PFSK-1 (cell line): ENCODE data around the gene MIPEP.

Source experiments
- FOXP2 ChIP-seq: optimal IDR thresholded peaks from 2 replicates; pipeline ENCODE3; 2011; ENCODE audit warnings: borderline replicate concordance, control low read depth, inconsistent platforms; ENCODE audit not compliant: insufficient read depth; ENCODE audit errors: extremely low read length, extremely low read depth
- POLR2AphosphoS5 ChIP-seq: IDR thresholded peaks from 2 replicates; pipeline ENCODE4 v1.6.1; 2012; ENCODE audit warnings: low read depth, mild to moderate bottlenecking, control low read depth, low read length, moderate library complexity
- SIN3A ChIP-seq: IDR thresholded peaks from 2 replicates; pipeline ENCODE4 v1.6.1; 2012; ENCODE audit warnings: mild to moderate bottlenecking, low read length, moderate library complexity, borderline replicate concordance; ENCODE audit not compliant: insufficient read depth
- TAF1 ChIP-seq: IDR thresholded peaks from 2 replicates; pipeline ENCODE4 v1.6.1; 2012; ENCODE audit warnings: low read length, control low read depth, borderline replicate concordance; ENCODE audit not compliant: insufficient read depth
- TF ChIP-seq, protein P1 (sequence below), 2 experiments: IDR thresholded peaks; 2 replicates each; pipeline versions ENCODE4 v1.6.1 to v1.8.0; 2011 to 2012; ENCODE audit warnings: low read depth in 2 of 2, low read length in 2 of 2, control low read depth in 1 of 2, inconsistent platforms in 1 of 2, mild to moderate bottlenecking in 1 of 2, moderate library complexity in 1 of 2; ENCODE audit not compliant: insufficient read depth in 1 of 2

The MIPEP gene

DNA sequence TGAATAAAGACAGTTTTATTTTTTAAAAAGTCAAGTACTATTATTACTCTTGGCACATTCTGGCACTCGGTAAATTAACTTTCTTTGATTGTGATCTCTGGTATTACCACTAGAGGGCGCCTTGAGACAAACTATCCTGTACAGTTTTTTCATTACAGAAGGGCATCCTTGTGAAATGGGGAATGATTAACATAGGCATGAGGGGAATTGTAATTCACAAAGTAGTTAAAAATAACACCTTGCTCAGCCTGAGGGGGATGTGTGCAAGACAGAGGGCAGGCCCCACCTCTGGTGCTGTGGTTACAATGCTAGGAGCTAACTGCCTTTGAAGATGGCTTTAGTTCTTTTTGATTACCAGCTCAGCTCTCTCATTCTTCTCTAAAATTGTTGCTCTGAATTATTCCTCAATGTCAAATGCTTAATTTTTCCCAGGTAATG, 32.3 kb upstream of the MIPEP start:
- TF ChIP-seq FOXP2: no peak
- no peak for TF ChIP-seq SIN3A
- TF ChIP-seq, protein P1, sequence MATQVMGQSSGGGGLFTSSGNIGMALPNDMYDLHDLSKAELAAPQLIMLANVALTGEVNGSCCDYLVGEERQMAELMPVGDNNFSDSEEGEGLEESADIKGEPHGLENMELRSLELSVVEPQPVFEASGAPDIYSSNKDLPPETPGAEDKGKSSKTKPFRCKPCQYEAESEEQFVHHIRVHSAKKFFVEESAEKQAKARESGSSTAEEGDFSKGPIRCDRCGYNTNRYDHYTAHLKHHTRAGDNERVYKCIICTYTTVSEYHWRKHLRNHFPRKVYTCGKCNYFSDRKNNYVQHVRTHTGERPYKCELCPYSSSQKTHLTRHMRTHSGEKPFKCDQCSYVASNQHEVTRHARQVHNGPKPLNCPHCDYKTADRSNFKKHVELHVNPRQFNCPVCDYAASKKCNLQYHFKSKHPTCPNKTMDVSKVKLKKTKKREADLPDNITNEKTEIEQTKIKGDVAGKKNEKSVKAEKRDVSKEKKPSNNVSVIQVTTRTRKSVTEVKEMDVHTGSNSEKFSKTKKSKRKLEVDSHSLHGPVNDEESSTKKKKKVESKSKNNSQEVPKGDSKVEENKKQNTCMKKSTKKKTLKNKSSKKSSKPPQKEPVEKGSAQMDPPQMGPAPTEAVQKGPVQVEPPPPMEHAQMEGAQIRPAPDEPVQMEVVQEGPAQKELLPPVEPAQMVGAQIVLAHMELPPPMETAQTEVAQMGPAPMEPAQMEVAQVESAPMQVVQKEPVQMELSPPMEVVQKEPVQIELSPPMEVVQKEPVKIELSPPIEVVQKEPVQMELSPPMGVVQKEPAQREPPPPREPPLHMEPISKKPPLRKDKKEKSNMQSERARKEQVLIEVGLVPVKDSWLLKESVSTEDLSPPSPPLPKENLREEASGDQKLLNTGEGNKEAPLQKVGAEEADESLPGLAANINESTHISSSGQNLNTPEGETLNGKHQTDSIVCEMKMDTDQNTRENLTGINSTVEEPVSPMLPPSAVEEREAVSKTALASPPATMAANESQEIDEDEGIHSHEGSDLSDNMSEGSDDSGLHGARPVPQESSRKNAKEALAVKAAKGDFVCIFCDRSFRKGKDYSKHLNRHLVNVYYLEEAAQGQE (IDR thresholded peaks at IDR 0.05; ENCODE audit: insufficient read depth in 1 of 2, low read depth in 2 of 2, low read length in 2 of 2): no peak
- TF ChIP-seq POLR2AphosphoS5: no peak
- TF ChIP-seq TAF1: no peak

DNA sequence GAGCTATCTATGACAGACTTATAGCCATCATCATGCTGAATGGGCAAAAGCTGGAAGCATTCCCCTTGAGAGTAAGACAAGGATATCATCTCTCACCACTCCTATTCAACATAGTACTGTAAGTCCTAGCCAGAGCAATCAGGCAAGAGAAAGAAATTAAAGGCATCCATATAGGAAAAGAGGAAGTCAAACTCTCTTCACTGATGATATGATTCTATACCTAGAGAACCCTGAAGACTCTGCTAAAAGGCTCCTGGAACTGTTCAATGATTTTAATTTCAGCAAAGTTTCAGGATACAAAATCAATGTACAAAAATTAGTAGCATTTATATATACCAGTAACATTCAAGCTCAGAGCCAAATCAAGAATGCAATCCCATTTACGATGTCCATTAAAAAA, 29.8 kb upstream of the MIPEP start:
- TF ChIP-seq POLR2AphosphoS5: no peak
- TF ChIP-seq SIN3A: no peak
- no peak for TF ChIP-seq TAF1
- TF ChIP-seq FOXP2: no peak
- TF ChIP-seq, protein P1 (IDR thresholded peaks at IDR 0.05; ENCODE audit: insufficient read depth in 1 of 2, low read depth in 2 of 2, low read length in 2 of 2): no peak

DNA sequence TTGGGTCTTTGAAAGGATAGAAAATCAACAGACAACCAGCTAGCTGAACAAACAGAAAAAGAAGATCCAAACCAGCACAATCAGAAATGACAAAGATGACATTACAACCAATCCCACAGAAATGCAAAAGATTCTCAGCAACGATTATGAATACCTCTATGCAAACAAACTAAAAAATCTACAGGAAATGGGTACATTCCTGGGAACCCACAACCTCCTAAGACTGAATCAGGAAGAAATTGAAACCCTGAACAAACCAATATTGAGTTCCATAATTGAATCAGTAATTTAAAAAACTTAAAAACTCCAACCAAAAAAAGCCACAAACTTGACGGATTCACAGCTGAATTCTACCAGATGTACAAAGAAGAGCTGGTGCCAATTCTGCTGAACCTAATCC, 29.0 kb upstream of the MIPEP start:
- TF ChIP-seq TAF1 (no peak), FOXP2 (no peak), POLR2AphosphoS5 (no peak), SIN3A (no peak)
- TF ChIP-seq, protein P1 (IDR thresholded peaks at IDR 0.05; ENCODE audit: insufficient read depth in 1 of 2, low read depth in 2 of 2, low read length in 2 of 2): no peak

DNA sequence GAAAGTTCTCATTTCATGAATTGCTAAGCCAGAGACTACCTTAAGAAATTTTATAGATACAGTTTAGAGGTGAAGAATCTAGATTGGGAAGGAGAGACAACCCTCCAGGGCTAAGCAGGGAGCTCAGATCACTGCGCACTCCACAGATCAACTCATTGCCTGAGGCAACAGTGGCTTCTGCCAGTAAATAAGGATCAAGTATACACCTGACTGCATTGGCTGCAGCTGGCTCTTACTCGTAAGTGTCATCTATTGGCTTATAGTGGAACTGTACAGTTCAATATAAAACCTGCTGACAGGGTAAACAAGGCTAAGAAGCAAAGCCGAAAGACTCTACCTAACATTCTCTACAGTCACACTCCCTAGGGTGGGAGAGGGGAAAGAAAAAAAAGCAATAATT, 26.1 kb upstream of the MIPEP start:
- TF ChIP-seq SIN3A: no peak

DNA sequence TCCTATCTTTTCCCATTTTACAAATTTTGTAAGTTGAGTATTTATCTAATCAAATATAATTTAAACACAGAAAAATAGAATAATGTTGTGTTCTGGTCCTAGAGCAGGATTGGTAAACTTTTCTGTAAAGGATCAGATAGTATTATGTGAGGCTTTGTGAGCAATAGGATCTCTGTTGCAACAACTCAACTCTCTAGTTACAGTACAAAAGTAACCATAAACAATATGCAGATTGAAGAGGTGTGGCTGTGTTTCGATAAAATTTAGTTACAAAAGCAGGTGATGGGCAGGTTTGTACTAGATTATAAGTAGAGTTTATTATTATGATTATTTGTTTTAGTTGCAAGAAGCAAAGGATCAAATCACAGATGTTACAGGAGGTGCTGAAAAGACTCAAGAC, 23.3 kb upstream of the MIPEP start:
- TF ChIP-seq POLR2AphosphoS5 (no peak), SIN3A (no peak), FOXP2 (no peak)

DNA sequence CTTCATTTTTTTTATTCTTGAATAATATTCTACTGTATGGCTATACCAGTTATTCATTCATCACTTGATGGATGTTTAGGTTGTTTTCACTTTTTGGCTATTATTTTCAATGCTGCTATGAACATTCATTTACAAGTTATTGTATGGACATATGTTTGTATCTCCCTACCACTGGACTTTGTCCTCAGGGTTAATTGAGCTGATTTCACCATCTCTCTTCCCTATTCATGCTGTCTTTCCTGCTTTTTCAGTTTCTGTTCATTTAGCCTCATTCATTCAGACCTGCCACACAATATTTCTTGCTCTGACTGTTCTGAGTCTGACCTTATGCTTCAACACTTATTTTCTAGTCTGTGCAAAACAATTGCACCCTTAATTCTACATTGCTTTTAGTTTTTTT, 20.4 kb upstream of the MIPEP start:
- TF ChIP-seq, protein P1 (IDR thresholded peaks at IDR 0.05; ENCODE audit: insufficient read depth in 1 of 2, low read depth in 2 of 2, low read length in 2 of 2): no peak
- no peak for TF ChIP-seq SIN3A
- TF ChIP-seq TAF1: no peak
- TF ChIP-seq POLR2AphosphoS5: no peak
- no peak for TF ChIP-seq FOXP2
